B cell (primary cell): ENCODE measurements around the gene AAMP. TPM values are rescaled to one million over a fixed set of nuclear protein-coding genes. Genes with fewer than 3 reads are reported as not detected.

Experiments
- ATAC-seq: fragments of 200-7000 bp; cut with Tn5 transposase; one replicate; pipeline ENCODE4 v1.10.0; 2021; ENCODE audit warnings: low read depth, mild to moderate bottlenecking, moderate number of reproducible peaks, moderate library complexity
- CTCF ChIA-PET: fragments of 350-600 bp; sonication (Branson Sonifier 250); formaldehyde crosslinking; loops from one replicate; lab custom pipeline; 2021; ENCODE audit warnings: antibody characterized with exemption, inconsistent platforms; lab: Charles Lee
- POLR2A ChIA-PET: fragments of 350-600 bp; sonication (Branson Sonifier 250); formaldehyde crosslinking; loops from one replicate; lab custom pipeline; 2021; ENCODE audit warnings: antibody characterized with exemption; lab: Charles Lee
- DNase-seq: peaks from one replicate; pipeline ENCODE4 v3.0.0; 2013
- H2AFZ ChIP-seq: 2 replicates; pipeline ENCODE4 v1.6.1; 2012; ENCODE audit warnings: mild to moderate bottlenecking, low read depth, low read length; ENCODE audit not compliant: insufficient read depth, poor library complexity, severe bottlenecking
- H3K27ac ChIP-seq, 2 donors: 1 replicate in 1 of 2; 2 replicates in 1 of 2; pipeline ENCODE4 v1.5.1; 2012 to 2013; ENCODE audit warnings: low read length in 2 of 2, mild to moderate bottlenecking in 2 of 2, moderate library complexity in 1 of 2
- H3K27me3 ChIP-seq, 4 experiments: fragments of 200-600 bp in 1 of 4; sonication (generic) in 1 of 4; replicated peaks in 1 of 4; 1 replicate in 2 of 4; 2 replicates in 2 of 4; pipeline versions ENCODE4 v1.6.1 to v1.7.0; 2013 to 2016; ENCODE audit warnings: low read length in 3 of 4, mild to moderate bottlenecking in 2 of 4, mixed read lengths in 1 of 4, moderate library complexity in 1 of 4; ENCODE audit not compliant: insufficient read depth in 4 of 4, control insufficient read depth in 3 of 4; ENCODE audit errors: control extremely low read depth in 1 of 4
- H3K36me3 ChIP-seq, 2 experiments: replicated peaks in 1 of 2; 1 replicate in 1 of 2; 2 replicates in 1 of 2; pipeline versions ENCODE4 v1.6.1 to v1.7.1; 2013; ENCODE audit warnings: low read length in 1 of 2; ENCODE audit not compliant: insufficient read depth in 2 of 2, control insufficient read depth in 1 of 2; ENCODE audit errors: control extremely low read depth in 1 of 2, extremely low read depth in 1 of 2
- H3K4me1 ChIP-seq, 2 donors: fragments of 200-600 bp in 1 of 2; sonication (generic) in 1 of 2; 1 replicate in 1 of 2; 2 replicates in 1 of 2; pipeline versions ENCODE4 v1.5.1 to v1.6.1; 2013 to 2017; ENCODE audit warnings: low read length in 2 of 2; ENCODE audit not compliant: control insufficient read depth in 2 of 2, insufficient read depth in 2 of 2
- H3K4me2 ChIP-seq: replicated peaks from 2 replicates; pipeline ENCODE3; 2012; ENCODE audit warnings: mild to moderate bottlenecking, low read depth, low read length; ENCODE audit not compliant: poor library complexity, severe bottlenecking
- H3K4me3 ChIP-seq, 5 experiments: fragments of 200-600 bp in 1 of 5; sonication (generic) in 1 of 5; 1 replicate in 3 of 5; 2 replicates in 2 of 5; pipeline versions ENCODE4 v1.5.1 to v1.7.0; 2011 to 2016; ENCODE audit warnings: low read length in 4 of 5, mild to moderate bottlenecking in 4 of 5, low read depth in 2 of 5, control low read depth in 1 of 5, moderate library complexity in 1 of 5; ENCODE audit not compliant: insufficient read depth in 1 of 5; ENCODE audit errors: control extremely low read depth in 1 of 5, extremely low read depth in 1 of 5
- H3K79me2 ChIP-seq: fragments of 200-600 bp; sonication (generic); one replicate; pipeline ENCODE4 v1.6.0; 2016; ENCODE audit warnings: low read length; ENCODE audit not compliant: control insufficient read depth, insufficient read depth
- H3K9ac ChIP-seq: fragments of 200-600 bp; sonication (generic); 2 replicates; pipeline ENCODE4 v1.6.1; 2017; ENCODE audit warnings: mild to moderate bottlenecking, low read length, moderate library complexity
- H3K9me3 ChIP-seq, 3 donors: one replicate each; pipeline versions ENCODE4 v1.6.1 to v1.7.1; 2013; ENCODE audit warnings: low read length in 2 of 3; ENCODE audit not compliant: control insufficient read depth in 2 of 3, insufficient read depth in 1 of 3; ENCODE audit errors: control extremely low read depth in 1 of 3
- H4K20me1 ChIP-seq: 2 replicates; pipeline ENCODE4 v1.6.0; 2012; ENCODE audit warnings: mild to moderate bottlenecking, low read length; ENCODE audit not compliant: insufficient read depth, control insufficient read depth, poor library complexity, severe bottlenecking
- H3K27ac Mint-ChIP-seq: one replicate; pipeline ENCODE4 v1.8.0; 2021; ENCODE audit warnings: mixed read lengths
- H3K27me3 Mint-ChIP-seq: one replicate; pipeline ENCODE4 v1.8.0; 2021; ENCODE audit warnings: mixed read lengths
- H3K4me1 Mint-ChIP-seq: one replicate; pipeline ENCODE4 v1.8.0; 2021; ENCODE audit warnings: mixed read lengths
- H3K4me3 Mint-ChIP-seq: one replicate; pipeline ENCODE4 v1.8.0; 2021; ENCODE audit warnings: mixed read lengths
- H3K9me3 Mint-ChIP-seq: one replicate; pipeline ENCODE4 v1.8.0; 2022; ENCODE audit warnings: mixed read lengths; ENCODE audit not compliant: insufficient read depth
- EZH2 ChIP-seq: IDR thresholded peaks from 2 replicates; pipeline ENCODE4 v1.6.1; 2012; ENCODE audit warnings: borderline replicate concordance, low read depth, mild to moderate bottlenecking, moderate library complexity, low read length; ENCODE audit not compliant: insufficient read depth, poor library complexity, severe bottlenecking
- WGBS: methylation state at CpG from one replicate; pipeline ENCODE4 v1.1.5; 2013; ENCODE audit warnings: missing lambda C conversion rate; ENCODE audit not compliant: insufficient coverage; 5-methylcytosine and 5-hydroxymethylcytosine counted together
- intact Hi-C: fragments of 100-400 bp; cut with micrococcal nuclease; formaldehyde crosslinking; loops from one replicate; pipeline ENCODE4 v1.10.0; 2022
- polyA plus RNA-seq: library from polyadenylated mRNA; depleted of rRNA; stranded (reverse); fragments of >200 nt; gene quantifications from 2 replicates; pipeline ENCODE4 v1.2.3, GENCODE V29; 2012
- total RNA-seq, 2 donors: library from RNA; stranded (reverse); fragments of 120-200 nt in 1 of 2; gene quantifications; 1 replicate in 1 of 2; 2 replicates in 1 of 2; pipeline versions ENCODE4 v1.2.3 to v1.2.4, GENCODE V29; 2013 to 2022
- TF ChIP-seq, protein P1 (sequence below): fragments of 200-600 bp; IDR thresholded peaks from one replicate; pipeline ENCODE4 v1.8.0; 2022; ENCODE audit warnings: antibody characterized with exemption, mild to moderate bottlenecking

AAMP gene
- total and polyA plus RNA-seq, 2 donors (not counting 1 experiment from before 2014, with no cell fraction given) = 56.4 to 65.7 TPM

DNA sequence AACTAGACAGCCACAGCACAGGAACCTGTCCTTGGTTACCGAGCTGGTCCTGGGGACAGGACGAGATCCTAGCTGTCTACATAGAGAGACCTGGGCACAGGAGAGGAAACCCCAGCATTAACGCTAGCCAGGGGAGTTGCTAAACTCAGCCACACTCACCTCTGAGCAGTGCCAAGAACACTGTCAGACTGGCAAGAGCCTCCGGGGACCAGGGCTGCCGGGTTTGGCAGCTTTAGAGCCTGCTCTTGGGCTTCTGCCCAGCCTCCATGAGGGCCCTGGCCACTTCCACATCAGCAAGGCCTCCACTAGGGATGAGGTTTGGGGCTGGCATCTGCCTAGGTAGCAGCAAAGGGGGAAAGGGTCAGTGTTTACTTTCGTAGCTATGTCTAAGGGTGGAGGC lies 15.7 kb upstream of the AAMP start:
- H3K9ac ChIP-seq = peak overlapping the region; percentile 69
- H3K9me3 ChIP-seq = no peaks in the 10 kb centered on the region
- no peaks in the 10 kb centered on the region for H3K27me3 Mint-ChIP-seq
- H3K4me3 Mint-ChIP-seq = peak overlapping the region; percentile 86
- intact Hi-C loops = no loop called here
- POLR2A ChIA-PET = interaction anchor here (1.9 to 3.3 kb wide), 3 partner anchors 10 to 15 kb away, joined by 6 to 36 read pairs (median 25); partner anchors contain the start of genes AAMP and PNKD
- H3K4me3 ChIP-seq = peak overlapping the region in 3 of 5 experiments; percentile 54 to 64 (median 64)
- H3K9me3 Mint-ChIP-seq = no peaks in the 10 kb centered on the region
- DNase-seq (no peak), ATAC-seq (no peak)
- no peak overlapping the region for H2AFZ ChIP-seq
- CTCF ChIA-PET = interaction anchor here (0.6 to 15.5 kb wide), 7 partner anchors 13 to 322 kb away, joined by 3 to 331 read pairs (median 4); partner anchors contain the start of genes AAMP, CATIP, PLCD4 and PNKD
- no peaks in the 10 kb centered on the region for H3K27me3 ChIP-seq
- H3K27ac Mint-ChIP-seq = peak overlapping the region; percentile 96
- peaks cover 31% of the 10 kb centered on the region for H4K20me1 ChIP-seq
- peaks cover 69 to 86% of the 10 kb centered on the region in 2 donors for H3K4me1 ChIP-seq
- TF ChIP-seq EZH2 = no peak
- TF ChIP-seq, protein P1, sequence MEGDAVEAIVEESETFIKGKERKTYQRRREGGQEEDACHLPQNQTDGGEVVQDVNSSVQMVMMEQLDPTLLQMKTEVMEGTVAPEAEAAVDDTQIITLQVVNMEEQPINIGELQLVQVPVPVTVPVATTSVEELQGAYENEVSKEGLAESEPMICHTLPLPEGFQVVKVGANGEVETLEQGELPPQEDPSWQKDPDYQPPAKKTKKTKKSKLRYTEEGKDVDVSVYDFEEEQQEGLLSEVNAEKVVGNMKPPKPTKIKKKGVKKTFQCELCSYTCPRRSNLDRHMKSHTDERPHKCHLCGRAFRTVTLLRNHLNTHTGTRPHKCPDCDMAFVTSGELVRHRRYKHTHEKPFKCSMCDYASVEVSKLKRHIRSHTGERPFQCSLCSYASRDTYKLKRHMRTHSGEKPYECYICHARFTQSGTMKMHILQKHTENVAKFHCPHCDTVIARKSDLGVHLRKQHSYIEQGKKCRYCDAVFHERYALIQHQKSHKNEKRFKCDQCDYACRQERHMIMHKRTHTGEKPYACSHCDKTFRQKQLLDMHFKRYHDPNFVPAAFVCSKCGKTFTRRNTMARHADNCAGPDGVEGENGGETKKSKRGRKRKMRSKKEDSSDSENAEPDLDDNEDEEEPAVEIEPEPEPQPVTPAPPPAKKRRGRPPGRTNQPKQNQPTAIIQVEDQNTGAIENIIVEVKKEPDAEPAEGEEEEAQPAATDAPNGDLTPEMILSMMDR = no peak
- H3K4me1 Mint-ChIP-seq = peaks cover 78% of the 10 kb centered on the region
- H3K4me2 ChIP-seq = peak overlapping the region; percentile 92
- 61% methylated on average over 6 of the region's 6 CpGs for WGBS
- peak overlapping the region; percentile 97 to 99 for H3K27ac ChIP-seq
- peaks cover 0 to 37% of the 10 kb centered on the region in 2 experiments for H3K36me3 ChIP-seq
- H3K79me2 ChIP-seq = peaks cover 98% of the 10 kb centered on the region

DNA sequence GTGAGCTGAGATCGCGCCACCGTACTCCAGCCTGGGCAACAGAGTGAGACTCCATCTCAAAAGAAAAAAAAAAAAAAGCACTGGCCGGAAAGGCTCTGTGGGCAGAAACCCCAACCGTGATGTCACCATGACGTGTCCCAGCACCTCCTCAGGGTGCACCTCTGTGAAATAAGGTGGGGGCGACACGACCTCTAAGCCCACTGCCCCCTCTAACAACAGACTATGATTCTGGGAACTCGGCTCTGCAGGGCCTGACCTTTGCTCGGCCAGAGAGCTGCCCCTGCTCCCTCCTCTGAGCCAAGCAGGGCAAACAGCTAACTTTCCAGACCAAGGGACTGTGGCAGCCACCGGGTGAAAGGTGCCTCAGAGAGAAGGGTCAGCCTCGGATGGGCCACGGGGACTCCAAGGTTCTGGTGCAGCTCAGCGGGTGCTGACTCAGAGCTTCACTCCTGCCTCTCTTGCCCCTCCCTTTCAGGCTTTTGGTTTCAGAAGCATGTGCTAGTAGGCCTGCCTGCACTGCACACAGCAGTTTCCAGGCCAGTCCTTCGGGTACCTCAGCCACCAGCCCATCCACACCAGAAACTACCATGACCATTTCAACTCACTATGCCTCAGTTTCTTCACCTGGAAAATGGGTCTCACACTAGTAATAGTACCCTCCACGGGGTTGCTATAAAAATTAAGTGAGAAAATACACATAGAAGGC lies 14.3 kb upstream of the AAMP start:
- Histone ChIP-seq H4K20me1 (peaks cover 45% of the 10 kb centered on the region), H3K27me3 (no peaks in the 10 kb centered on the region), H3K4me1 (peaks cover 58 to 73% of the 10 kb centered on the region in 2 donors), H3K9me3 (no peaks in the 10 kb centered on the region), H3K36me3 (peaks cover 0 to 51% of the 10 kb centered on the region in 2 experiments), H2AFZ (no peak overlapping the region), H3K4me2 (peak overlapping the region; percentile 49), H3K79me2 (peaks cover 98% of the 10 kb centered on the region), H3K9ac (no peak overlapping the region), H3K4me3 (no peak overlapping the region), H3K27ac (peak overlapping the region; percentile 6 to 99)
- DNase-seq (no peak), ATAC-seq (peak; percentile 21)
- peaks cover 70% of the 10 kb centered on the region for H3K4me1 Mint-ChIP-seq
- POLR2A ChIA-PET = interaction anchor here (0.6 kb wide), 1 partner anchor 18 kb away, joined by 3 read pairs; no protein-coding TSS in a partner anchor
- peak overlapping the region; percentile 71 for H3K4me3 Mint-ChIP-seq
- no peak for TF ChIP-seq EZH2
- TF ChIP-seq, protein P1 = no peak
- WGBS = 79% methylated on average over 15 of the region's 16 CpGs
- intact Hi-C loops = no loop called here
- no peaks in the 10 kb centered on the region for H3K9me3 Mint-ChIP-seq
- no peaks in the 10 kb centered on the region for H3K27me3 Mint-ChIP-seq
- CTCF ChIA-PET = interaction anchor here (0.7 to 15.5 kb wide), 6 partner anchors 9 to 112 kb away, joined by 3 to 331 read pairs (median 4); partner anchors contain the start of genes AAMP, CATIP and PNKD
- peak overlapping the region; percentile 77 for H3K27ac Mint-ChIP-seq
